HAP-1 (cell line): ENCODE results near the gene ASPDH.

Experiments used
- DNase-seq, 2 experiments: peaks; one replicate each; pipeline ENCODE4 v3.0.0-alpha.2; 2016 to 2020; ENCODE audit warnings: low spot score in 2 of 2
- H3K27me3 ChIP-seq: fragments of 250-450 bp; sonication (Bioruptor Pico); 2 replicates; pipeline ENCODE4 v1.5.1; 2020; ENCODE audit warnings: low read depth, mild to moderate bottlenecking, moderate library complexity
- H3K36me3 ChIP-seq: fragments of 250-450 bp; sonication (Bioruptor Pico); replicated peaks from 2 replicates; pipeline ENCODE4 v1.5.1; 2020; ENCODE audit warnings: mild to moderate bottlenecking
- H3K4me1 ChIP-seq: fragments of 250-450 bp; sonication (Bioruptor Pico); 2 replicates; pipeline ENCODE4 v1.5.1; 2020; ENCODE audit warnings: mild to moderate bottlenecking
- H3K4me3 ChIP-seq: fragments of 250-450 bp; sonication (Bioruptor Pico); 2 replicates; pipeline ENCODE4 v1.5.1; 2020; ENCODE audit warnings: mild to moderate bottlenecking, moderate library complexity
- H3K9me3 ChIP-seq: fragments of 250-450 bp; sonication (Bioruptor Pico); 2 replicates; pipeline ENCODE4 v1.5.1; 2020; ENCODE audit warnings: mild to moderate bottlenecking, moderate library complexity
- in situ Hi-C: fragments of 300-500 bp; cut with MboI; formaldehyde crosslinking; loops from 3 replicates; pipeline ENCODE4 v1.14.3; 2020; ENCODE audit warnings: low sequenced_read_pairs, inconsistent platforms, mixed read lengths

ASPDH gene

DNA sequence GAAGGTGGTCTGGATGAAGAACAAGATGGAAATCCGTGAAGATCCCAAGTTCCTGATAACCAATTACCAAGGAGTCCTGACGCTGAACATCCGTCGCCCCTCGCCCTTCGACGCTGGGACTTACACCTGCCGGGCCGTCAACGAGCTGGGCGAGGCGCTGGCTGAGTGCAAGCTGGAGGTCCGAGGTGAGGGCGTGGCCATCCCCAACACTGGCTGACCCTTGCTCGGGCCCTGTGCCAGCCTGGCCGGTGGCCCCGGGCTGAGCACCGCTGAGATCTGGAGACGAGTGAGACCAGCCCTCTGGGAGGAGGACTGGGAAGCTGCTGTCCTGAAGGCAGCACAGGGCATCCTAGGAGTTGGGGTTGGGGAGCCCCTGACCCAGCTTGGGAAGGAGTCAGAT, 49.4 kb downstream of the ASPDH start:
- no peak overlapping the region for H3K4me3 ChIP-seq
- in situ Hi-C loops = no loop called here
- H3K4me1 ChIP-seq = no peaks in the 10 kb centered on the region
- H3K9me3 ChIP-seq = no peaks in the 10 kb centered on the region
- H3K36me3 ChIP-seq = no peaks in the 10 kb centered on the region
- 0 out of 2 replicates have a peak, but pooled peaks cover 5% of the 10 kb centered on the region for H3K27me3 ChIP-seq
- no peak for DNase-seq

DNA sequence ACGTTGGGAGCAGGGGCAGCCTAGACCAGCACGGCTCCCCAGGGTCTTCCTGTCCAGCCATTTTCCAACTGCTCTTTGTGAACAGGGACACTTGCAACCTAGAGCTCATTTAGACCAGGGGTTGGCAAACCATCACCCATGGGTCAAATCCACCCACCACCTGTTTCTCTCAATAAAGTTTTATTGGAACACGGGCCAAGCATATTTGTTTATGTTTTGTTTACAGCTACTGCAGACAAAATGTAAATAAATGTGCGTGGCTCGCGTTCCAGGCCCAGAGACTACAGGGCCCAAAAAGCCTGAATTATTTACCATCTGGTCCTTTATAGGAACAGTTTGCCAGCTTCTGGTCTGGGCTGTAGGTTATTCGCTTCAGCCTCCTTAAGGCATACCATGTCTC, 50.7 kb downstream of the ASPDH start:
- H3K9me3 ChIP-seq = no peaks in the 10 kb centered on the region
- H3K36me3 ChIP-seq = no peaks in the 10 kb centered on the region
- H3K4me3 ChIP-seq = no peak overlapping the region
- peaks cover 9% of the 10 kb centered on the region; the same call in 1 of the 2 replicates for H3K27me3 ChIP-seq
- no peaks in the 10 kb centered on the region for H3K4me1 ChIP-seq
- in situ Hi-C loops = no loop called here
- DNase-seq = no peak
